Psoas muscle (tissue), 8 donors: Measurements from ENCODE around the gene GIGYF2. TPM values are rescaled to one million over a fixed set of nuclear protein-coding genes. Genes with fewer than 3 reads are reported as not detected.

Experiments
- ATAC-seq, 4 donors: fragments of 200-7000 bp; cut with Tn5 transposase; one replicate each; pipeline ENCODE4 v1.9.1; 2020; ENCODE audit warnings: moderate library complexity in 3 of 4, mild to moderate bottlenecking in 2 of 4
- DNase-seq, 2 donors: peaks; one replicate each; pipeline ENCODE4 v3.0.0-alpha.2; 2020
- H3K27ac ChIP-seq: fragments of 200-600 bp; one replicate; pipeline ENCODE4 v1.8.0; 2022
- H3K27me3 ChIP-seq, 3 donors: fragments of 200-600 bp in 1 of 3; one replicate each; pipeline versions ENCODE4 v1.6.1 to v1.8.0; 2013 to 2022; ENCODE audit warnings: low read length in 2 of 3, mild to moderate bottlenecking in 2 of 3, moderate library complexity in 1 of 3; ENCODE audit not compliant: insufficient read depth in 3 of 3
- H3K36me3 ChIP-seq, 2 donors: fragments of 200-600 bp in 1 of 2; one replicate each; pipeline versions ENCODE4 v1.6.1 to v1.8.0; 2013 to 2022; ENCODE audit warnings: low read depth in 1 of 2, mild to moderate bottlenecking in 1 of 2, moderate library complexity in 1 of 2; ENCODE audit not compliant: insufficient read depth in 1 of 2
- H3K4me1 ChIP-seq: fragments of 200-600 bp; one replicate; pipeline ENCODE4 v1.8.0; 2022
- H3K4me3 ChIP-seq: fragments of 200-600 bp; one replicate; pipeline ENCODE4 v1.8.0; 2022; ENCODE audit warnings: mild to moderate bottlenecking
- H3K9me3 ChIP-seq: fragments of 200-600 bp; one replicate; pipeline ENCODE4 v1.8.0; 2022
- WGBS, 3 donors: extraction: QIAGEN DNeasy Blood & Tissue Kit; methylation state at CpG; one replicate each; pipeline versions ENCODE4 v1.1.6 to v1.1.7; 2013; 5-methylcytosine and 5-hydroxymethylcytosine counted together
- intact Hi-C, 2 donors: fragments of 100-400 bp; cut with DNase I; formaldehyde crosslinking; loops; one replicate each; pipeline versions ENCODE4 v1.11.0 to v1.14.2; 2022
- long read RNA-seq, 2 donors: library from polyadenylated mRNA; unstranded; transcript quantifications; one replicate each; pipeline ENCODE4 v2.0.0, GENCODE V29; 2021
- polyA plus RNA-seq, 3 donors: library from polyadenylated mRNA; stranded (reverse); fragments of 200-250 nt; gene quantifications; one replicate each; pipeline ENCODE4 v1.2.3, GENCODE V29; 2013
- total RNA-seq, 4 donors: library from RNA; stranded (reverse); fragmentation: NEBNext Ultra II Directional in 2 of 4; extraction: Animal tissue kit (Norgen Biotek cat#: 25700) in 2 of 4; gene quantifications; one replicate each; pipeline versions ENCODE4 v1.2.1 to v1.2.4, GENCODE V29; 2021 to 2023
- TF ChIP-seq, protein P1 (sequence below): fragments of 200-600 bp; IDR thresholded peaks from one replicate; pipeline ENCODE4 v1.8.0; 2022; ENCODE audit warnings: antibody characterized with exemption
- donor health status: healthy with polysubstance abuse.
- donor health status: DM: no; HTN: no; CAD: no; lungs with moderate emphysema.
- donor health status: Bipolar disorder and iron deficiency.
- donor health status: healthy.
- donor health status: DM: yes; HTN: yes; CAD: no.
- donor health status: DM: no; HTN: no; CAD: no.
- donor health status: DM: no; HTN: no; CAD: no.
- donor health status: DM: yes; HTN: yes; CAD: no.

Gene GIGYF2, protein sequence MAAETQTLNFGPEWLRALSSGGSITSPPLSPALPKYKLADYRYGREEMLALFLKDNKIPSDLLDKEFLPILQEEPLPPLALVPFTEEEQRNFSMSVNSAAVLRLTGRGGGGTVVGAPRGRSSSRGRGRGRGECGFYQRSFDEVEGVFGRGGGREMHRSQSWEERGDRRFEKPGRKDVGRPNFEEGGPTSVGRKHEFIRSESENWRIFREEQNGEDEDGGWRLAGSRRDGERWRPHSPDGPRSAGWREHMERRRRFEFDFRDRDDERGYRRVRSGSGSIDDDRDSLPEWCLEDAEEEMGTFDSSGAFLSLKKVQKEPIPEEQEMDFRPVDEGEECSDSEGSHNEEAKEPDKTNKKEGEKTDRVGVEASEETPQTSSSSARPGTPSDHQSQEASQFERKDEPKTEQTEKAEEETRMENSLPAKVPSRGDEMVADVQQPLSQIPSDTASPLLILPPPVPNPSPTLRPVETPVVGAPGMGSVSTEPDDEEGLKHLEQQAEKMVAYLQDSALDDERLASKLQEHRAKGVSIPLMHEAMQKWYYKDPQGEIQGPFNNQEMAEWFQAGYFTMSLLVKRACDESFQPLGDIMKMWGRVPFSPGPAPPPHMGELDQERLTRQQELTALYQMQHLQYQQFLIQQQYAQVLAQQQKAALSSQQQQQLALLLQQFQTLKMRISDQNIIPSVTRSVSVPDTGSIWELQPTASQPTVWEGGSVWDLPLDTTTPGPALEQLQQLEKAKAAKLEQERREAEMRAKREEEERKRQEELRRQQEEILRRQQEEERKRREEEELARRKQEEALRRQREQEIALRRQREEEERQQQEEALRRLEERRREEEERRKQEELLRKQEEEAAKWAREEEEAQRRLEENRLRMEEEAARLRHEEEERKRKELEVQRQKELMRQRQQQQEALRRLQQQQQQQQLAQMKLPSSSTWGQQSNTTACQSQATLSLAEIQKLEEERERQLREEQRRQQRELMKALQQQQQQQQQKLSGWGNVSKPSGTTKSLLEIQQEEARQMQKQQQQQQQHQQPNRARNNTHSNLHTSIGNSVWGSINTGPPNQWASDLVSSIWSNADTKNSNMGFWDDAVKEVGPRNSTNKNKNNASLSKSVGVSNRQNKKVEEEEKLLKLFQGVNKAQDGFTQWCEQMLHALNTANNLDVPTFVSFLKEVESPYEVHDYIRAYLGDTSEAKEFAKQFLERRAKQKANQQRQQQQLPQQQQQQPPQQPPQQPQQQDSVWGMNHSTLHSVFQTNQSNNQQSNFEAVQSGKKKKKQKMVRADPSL (N-terminal part only)
- 10 to 100 TPM; 64.3 to 72.6 (median 65.5) TPM for total RNA-seq
- 10 to 100 TPM; 13.8 to 44.7 (median 14.4) TPM for polyA plus RNA-seq
- long read RNA-seq, donor 1, full-length matches to known transcripts, result 4 of 38 reads
- long read RNA-seq, donor 1, partial matches to known transcripts, result 15 of 38 reads
- long read RNA-seq, donor 1, other reads (novel, unspliced or antisense), result 19 of 38 reads
- long read RNA-seq, donor 2, full-length matches to known transcripts, result 8 of 62 reads
- long read RNA-seq, donor 2, partial matches to known transcripts, result 26 of 62 reads
- long read RNA-seq, donor 2, other reads (novel, unspliced or antisense), result 28 of 62 reads

DNA sequence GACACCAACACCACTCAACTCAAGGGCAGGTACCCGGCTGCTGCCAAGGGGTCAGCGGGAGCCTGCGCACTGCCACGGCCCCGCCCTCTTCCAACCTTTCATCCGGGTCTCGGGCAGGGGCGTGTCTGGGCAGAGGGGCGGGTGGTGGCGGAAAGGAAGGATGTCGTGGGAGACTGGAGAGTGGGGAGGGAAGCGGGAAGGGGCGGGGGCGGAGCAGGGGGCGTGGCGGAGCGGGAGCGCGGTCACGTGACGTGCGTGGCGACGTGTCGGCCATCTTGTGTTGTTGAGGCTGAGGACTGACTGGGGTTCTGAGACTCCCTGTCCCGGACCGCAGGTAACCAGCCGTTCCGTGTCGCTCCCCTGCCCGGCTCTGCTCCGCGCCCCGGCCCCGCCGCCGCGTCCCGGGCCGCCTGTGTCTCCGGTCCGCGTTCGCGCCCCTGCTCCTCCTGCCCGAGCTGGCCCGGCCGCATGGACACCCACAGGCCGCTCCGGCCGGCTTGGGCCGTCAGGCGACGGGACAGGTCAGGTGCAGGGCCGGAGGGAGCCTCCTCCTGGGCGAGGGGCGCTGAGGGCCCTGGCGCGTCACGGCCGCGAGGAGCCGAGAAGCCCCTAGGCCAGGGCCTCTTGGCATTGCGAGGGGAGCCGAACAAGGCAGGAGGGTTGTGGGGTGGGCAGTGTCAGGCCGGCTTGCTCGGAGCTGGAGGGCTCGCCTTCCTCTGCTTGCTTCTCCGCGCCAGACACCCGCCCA is at the start of gene GIGYF2:
Gene GIGYF2 (plus strand): TSS at position 273 of the 748 bp plus-strand sequence. CDS start 37,867 bp downstream, outside the sequence.
- no peaks in the 10 kb centered on the region for H3K9me3 ChIP-seq
- intact Hi-C loops, result no loop called here
- no peaks in the 10 kb centered on the region for H3K36me3 ChIP-seq
- 0% methylated on average over 41 to 71 of the region's 71 CpGs for WGBS, 3 donors
- DNase-seq, result peak; percentile 97 to 98
- H3K4me3 ChIP-seq, result peak within 1 kb of the TSS; percentile 95
- peak; percentile 97 to 99 (median 97) for ATAC-seq
- TF ChIP-seq, protein P1, sequence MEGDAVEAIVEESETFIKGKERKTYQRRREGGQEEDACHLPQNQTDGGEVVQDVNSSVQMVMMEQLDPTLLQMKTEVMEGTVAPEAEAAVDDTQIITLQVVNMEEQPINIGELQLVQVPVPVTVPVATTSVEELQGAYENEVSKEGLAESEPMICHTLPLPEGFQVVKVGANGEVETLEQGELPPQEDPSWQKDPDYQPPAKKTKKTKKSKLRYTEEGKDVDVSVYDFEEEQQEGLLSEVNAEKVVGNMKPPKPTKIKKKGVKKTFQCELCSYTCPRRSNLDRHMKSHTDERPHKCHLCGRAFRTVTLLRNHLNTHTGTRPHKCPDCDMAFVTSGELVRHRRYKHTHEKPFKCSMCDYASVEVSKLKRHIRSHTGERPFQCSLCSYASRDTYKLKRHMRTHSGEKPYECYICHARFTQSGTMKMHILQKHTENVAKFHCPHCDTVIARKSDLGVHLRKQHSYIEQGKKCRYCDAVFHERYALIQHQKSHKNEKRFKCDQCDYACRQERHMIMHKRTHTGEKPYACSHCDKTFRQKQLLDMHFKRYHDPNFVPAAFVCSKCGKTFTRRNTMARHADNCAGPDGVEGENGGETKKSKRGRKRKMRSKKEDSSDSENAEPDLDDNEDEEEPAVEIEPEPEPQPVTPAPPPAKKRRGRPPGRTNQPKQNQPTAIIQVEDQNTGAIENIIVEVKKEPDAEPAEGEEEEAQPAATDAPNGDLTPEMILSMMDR, result no peak
- H3K4me1 ChIP-seq, result peaks cover 35% of the 10 kb centered on the region
- no peaks in the 10 kb centered on the region for H3K27me3 ChIP-seq
- peak within 1 kb of the TSS; percentile 99 for H3K27ac ChIP-seq

DNA sequence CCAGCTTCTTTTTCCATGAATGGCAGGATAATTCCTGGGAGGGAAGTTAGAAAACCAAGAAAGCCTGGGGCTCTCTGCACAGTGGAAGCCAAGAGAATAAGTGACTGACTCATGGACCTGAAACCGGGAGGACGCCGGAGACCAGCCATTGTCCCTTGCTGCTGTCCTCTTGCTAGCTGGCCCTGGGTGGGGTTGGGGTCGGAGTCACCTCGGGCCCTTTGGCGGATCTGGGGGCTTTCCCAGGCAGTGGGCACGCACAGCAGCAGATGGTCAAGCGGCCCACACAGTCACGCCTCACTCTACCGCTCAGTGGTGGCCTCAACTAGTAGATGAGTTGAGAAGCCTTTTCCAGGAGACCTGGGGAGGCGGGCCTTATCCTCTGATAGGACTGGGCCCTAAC is 48.1 kb upstream of the GIGYF2 start:
- 88 to 92% (median 92%) methylated on average over 11 of the region's 11 CpGs for WGBS, 3 donors
- H3K9me3 ChIP-seq, result no peaks in the 10 kb centered on the region
- TF ChIP-seq, protein P1, result no peak
- H3K27me3 ChIP-seq, result no peaks in the 10 kb centered on the region
- peak in 1 of 2 donors; percentile 25 for DNase-seq
- no peaks in the 10 kb centered on the region for H3K36me3 ChIP-seq
- ATAC-seq, result no peak
- H3K4me3 ChIP-seq, result no peak overlapping the region
- intact Hi-C loops, result no loop called here
- H3K27ac ChIP-seq, result no peak overlapping the region
- H3K4me1 ChIP-seq, result no peaks in the 10 kb centered on the region

DNA sequence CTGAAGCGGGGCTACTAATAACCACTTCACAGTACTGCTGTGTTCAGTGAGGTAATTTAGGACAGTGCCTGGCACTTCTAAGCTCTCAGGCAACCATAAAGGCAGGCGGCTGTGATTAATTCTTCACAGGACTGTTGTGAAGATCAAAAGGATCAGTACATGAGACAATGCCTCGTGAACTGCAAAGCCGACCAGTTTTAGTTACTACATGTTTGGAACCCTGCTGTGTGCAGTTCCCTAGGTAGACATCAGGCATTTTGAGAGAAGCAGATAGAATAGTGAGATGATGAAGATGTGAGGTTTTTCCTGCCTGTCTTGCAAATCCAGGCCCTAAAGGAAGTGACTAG is 44.7 kb upstream of the GIGYF2 start:
- no peak overlapping the region for H3K27ac ChIP-seq
- DNase-seq (no peak), ATAC-seq (peak in 2 of 4 donors; percentile 38 to 62)
- TF ChIP-seq, protein P1, result no peak
- no peaks in the 10 kb centered on the region for H3K36me3 ChIP-seq
- H3K27me3 ChIP-seq, result no peaks in the 10 kb centered on the region
- intact Hi-C loops, result no loop called here
- H3K4me3 ChIP-seq, result no peak overlapping the region
- H3K4me1 ChIP-seq, result no peaks in the 10 kb centered on the region
- WGBS, 3 donors, result 39 to 62% (median 41%) methylated on average over 4 of the region's 4 CpGs
- no peaks in the 10 kb centered on the region for H3K9me3 ChIP-seq
